ENCODE measurements around the gene MC1R.

DNA sequence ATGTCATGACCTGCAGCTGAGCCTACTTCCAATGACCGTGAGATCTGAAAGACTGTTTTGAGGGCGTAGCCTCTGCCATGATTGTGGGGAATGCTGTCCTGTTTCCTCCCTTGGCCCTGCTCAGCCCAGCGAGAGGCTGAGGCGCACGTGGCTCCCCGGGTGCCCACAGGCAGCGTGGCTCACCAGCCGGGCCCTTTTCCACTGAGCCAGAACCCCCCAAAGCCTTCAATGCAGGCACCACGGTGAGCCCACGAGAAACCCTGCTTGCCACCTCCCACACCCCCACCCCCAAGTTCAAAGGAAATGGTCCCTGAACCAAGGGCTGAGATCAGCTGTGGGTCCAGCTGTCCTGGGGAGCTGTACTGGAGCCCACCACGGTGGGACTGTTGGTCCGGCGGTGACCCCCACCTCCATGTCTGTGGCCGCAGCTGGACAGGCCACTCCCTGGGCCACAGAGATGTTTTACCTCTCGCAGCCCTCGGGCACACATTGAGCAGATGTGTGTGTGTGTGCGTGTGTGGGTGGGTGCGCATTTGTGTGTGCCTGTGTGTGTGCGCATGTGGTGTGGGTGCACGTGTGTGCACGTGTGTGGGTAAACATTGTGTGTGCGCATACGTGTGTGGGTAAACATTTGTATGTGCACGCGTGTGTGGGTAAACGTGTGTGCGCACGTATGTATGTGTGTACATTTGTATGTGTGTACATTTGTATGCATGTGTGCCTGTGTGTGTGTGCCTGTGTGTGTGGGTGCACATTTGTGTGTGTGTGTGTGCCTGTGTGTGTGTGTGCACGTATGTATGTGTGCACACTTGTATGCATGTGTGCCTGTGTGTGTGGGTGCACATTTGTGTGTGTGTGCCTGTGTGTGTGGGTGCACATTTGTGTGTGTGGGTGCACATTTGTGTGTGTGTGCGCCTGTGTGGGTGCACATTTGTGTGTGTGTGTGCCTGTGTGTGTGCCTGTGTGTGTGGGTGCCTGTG lies 5.0 kb upstream of the MC1R start:
- TF ChIP-seq, protein P1, sequence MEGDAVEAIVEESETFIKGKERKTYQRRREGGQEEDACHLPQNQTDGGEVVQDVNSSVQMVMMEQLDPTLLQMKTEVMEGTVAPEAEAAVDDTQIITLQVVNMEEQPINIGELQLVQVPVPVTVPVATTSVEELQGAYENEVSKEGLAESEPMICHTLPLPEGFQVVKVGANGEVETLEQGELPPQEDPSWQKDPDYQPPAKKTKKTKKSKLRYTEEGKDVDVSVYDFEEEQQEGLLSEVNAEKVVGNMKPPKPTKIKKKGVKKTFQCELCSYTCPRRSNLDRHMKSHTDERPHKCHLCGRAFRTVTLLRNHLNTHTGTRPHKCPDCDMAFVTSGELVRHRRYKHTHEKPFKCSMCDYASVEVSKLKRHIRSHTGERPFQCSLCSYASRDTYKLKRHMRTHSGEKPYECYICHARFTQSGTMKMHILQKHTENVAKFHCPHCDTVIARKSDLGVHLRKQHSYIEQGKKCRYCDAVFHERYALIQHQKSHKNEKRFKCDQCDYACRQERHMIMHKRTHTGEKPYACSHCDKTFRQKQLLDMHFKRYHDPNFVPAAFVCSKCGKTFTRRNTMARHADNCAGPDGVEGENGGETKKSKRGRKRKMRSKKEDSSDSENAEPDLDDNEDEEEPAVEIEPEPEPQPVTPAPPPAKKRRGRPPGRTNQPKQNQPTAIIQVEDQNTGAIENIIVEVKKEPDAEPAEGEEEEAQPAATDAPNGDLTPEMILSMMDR (conservative IDR thresholded peaks at IDR 0.05; ENCODE audit: low read depth, low read length): no peak
- TF ChIP-seq EZH2 (IDR thresholded peaks at IDR 0.05; ENCODE audit: borderline replicate concordance, low read depth, low read length, poor library complexity, severe bottlenecking): no peak
